HepG2 (cell line): ENCODE measurements around the gene PNO1. TPM values are rescaled to one million over a fixed set of nuclear protein-coding genes. Genes with fewer than 3 reads are reported as not detected.

Experiments used
- ATAC-seq: fragments of 200-7000 bp; cut with Tn5 transposase; 3 replicates; pipeline ENCODE4 v1.9.1; 2020; ENCODE audit warnings: mild to moderate bottlenecking, moderate library complexity
- BruUV-seq: library from RNA; stranded (reverse); fragments of 400-500 nt; replicated peaks from 2 replicates; lab custom pipeline; 2021; lab: Mats Ljungman, UMichigan
- CTCF ChIA-PET: fragments of 300-600 bp; formaldehyde crosslinking; extraction: SDS; loops from one replicate; lab custom pipeline; 2021; ENCODE audit warnings: low total read pairs, inconsistent platforms, low intra/inter-chr PET ratio; lab: Yijun Ruan, JAX
- POLR2A ChIA-PET: fragments of 350-600 bp; sonication (Branson Sonifier 250); formaldehyde crosslinking; loops from one replicate; lab custom pipeline; 2020; ENCODE audit warnings: antibody characterized with exemption, inconsistent platforms; lab: Yijun Ruan, JAX
- DNase-seq: peaks from one replicate; pipeline ENCODE4 v3.0.0-alpha.2; 2015; ENCODE audit warnings: low spot score
- FAIRE-seq: peaks from 3 replicates; lab custom pipeline; 2011; peaks lifted over from hg19 to GRCh38; lab: Jason Lieb, UNC
- H2AFZ ChIP-seq: one replicate; pipeline ENCODE4 v1.6.1; 2011; ENCODE audit warnings: low read length, inconsistent platforms
- H3K27ac ChIP-seq: fragments of 300-600 bp; 3 replicates; pipeline ENCODE4 v1.8.0; 2011; ENCODE audit warnings: mixed run types, mild to moderate bottlenecking, mixed read lengths, low read length, inconsistent platforms; ENCODE audit not compliant: insufficient read depth; ENCODE audit errors: extremely low read length
- H3K27me3 ChIP-seq, 2 experiments: fragments of 200-600 bp in 1 of 2; 2 replicates in 1 of 2; 3 replicates in 1 of 2; pipeline versions ENCODE4 v1.6.0 to v1.8.0; 2011; ENCODE audit warnings: low read length in 2 of 2, mild to moderate bottlenecking in 2 of 2, moderate library complexity in 2 of 2, inconsistent platforms in 1 of 2; ENCODE audit not compliant: insufficient read depth in 2 of 2, control insufficient read depth in 1 of 2
- H3K36me3 ChIP-seq, 2 experiments: fragments of 200-600 bp in 1 of 2; replicated peaks in 1 of 2; 2 replicates in 1 of 2; 3 replicates in 1 of 2; pipeline versions ENCODE4 v1.5.1 to v1.8.0; 2011; ENCODE audit warnings: low read length in 2 of 2, inconsistent platforms in 1 of 2; ENCODE audit not compliant: insufficient read depth in 2 of 2, control insufficient read depth in 1 of 2
- H3K4me1 ChIP-seq: 2 replicates; pipeline ENCODE4 v1.5.1; 2012; ENCODE audit warnings: low read length, inconsistent platforms; ENCODE audit not compliant: insufficient read depth
- H3K4me2 ChIP-seq: 2 replicates; pipeline ENCODE4 v1.6.0; 2011; ENCODE audit warnings: low read depth, low read length, inconsistent platforms
- H3K4me3 ChIP-seq, 3 experiments: fragments of 200-600 bp in 1 of 3; sonication (generic), shearing (Covaris generic) in 1 of 3; replicated peaks in 1 of 3; 2 replicates each; pipeline ENCODE4 v1.5.1; 2011 to 2016; ENCODE audit warnings: low read length in 3 of 3, inconsistent platforms in 2 of 3, low read depth in 2 of 3, mild to moderate bottlenecking in 2 of 3, control low read depth in 1 of 3, mixed read lengths in 1 of 3; ENCODE audit not compliant: insufficient read depth in 1 of 3
- H3K79me2 ChIP-seq: one replicate; pipeline ENCODE4 v1.6.1; 2011; ENCODE audit warnings: low read length, inconsistent platforms; ENCODE audit not compliant: insufficient read depth
- H3K9ac ChIP-seq: 2 replicates; pipeline ENCODE4 v1.6.0; 2011; ENCODE audit warnings: mild to moderate bottlenecking, low read depth, low read length, inconsistent platforms; ENCODE audit not compliant: insufficient read depth
- H3K9me3 ChIP-seq: 2 replicates; pipeline ENCODE4 v1.5.1; 2012; ENCODE audit warnings: mild to moderate bottlenecking, low read length
- H4K20me1 ChIP-seq: 2 replicates; pipeline ENCODE4 v1.6.0; 2011; ENCODE audit warnings: inconsistent platforms, mild to moderate bottlenecking, low read length, moderate library complexity; ENCODE audit not compliant: insufficient read depth
- KAT2B ChIP-seq: fragments of 150-350 bp; IDR thresholded peaks from 2 replicates; pipeline ENCODE4 v1.6.1; 2014; ENCODE audit warnings: low read depth, low read length, borderline replicate concordance
- RBM22 ChIP-seq: fragments of 200-400 bp; formaldehyde crosslinking; optimal IDR thresholded peaks from 2 replicates; pipeline ENCODE3; 2017; ENCODE audit warnings: mild to moderate bottlenecking, low read length, moderate library complexity
- REL ChIP-seq: sonication (generic); formaldehyde crosslinking; conservative IDR thresholded peaks from 2 replicates; pipeline ENCODE4 v1.8.0; 2022; ENCODE audit warnings: mild to moderate bottlenecking, missing genetic modification reagents, moderate library complexity
- XRCC5 ChIP-seq: fragments of 200-400 bp; formaldehyde crosslinking; optimal IDR thresholded peaks from 2 replicates; pipeline ENCODE3; 2017; ENCODE audit warnings: mild to moderate bottlenecking, low read length
- ZMYM3 ChIP-seq: sonication (generic); formaldehyde crosslinking; IDR thresholded peaks from 2 replicates; pipeline ENCODE4 v1.5.1; 2020; ENCODE audit warnings: mild to moderate bottlenecking, missing genetic modification reagents
- ZNF335 ChIP-seq: sonication (generic); formaldehyde crosslinking; IDR thresholded peaks from 2 replicates; pipeline ENCODE4 v1.4.0; 2020; ENCODE audit warnings: missing genetic modification reagents
- WGBS: methylation state at CpG from one replicate; pipeline ENCODE4 v1.1.6; 2017; ENCODE audit warnings: low lambda C conversion rate; 5-methylcytosine and 5-hydroxymethylcytosine counted together
- in situ Hi-C: cut with HindIII; loops from 2 replicates; pipeline ENCODE4 v1.10.0; 2017; ENCODE audit warnings: low pct_unique_long_range_greater_than_20kb; ENCODE audit not compliant: extremely low pct_ligation_motif_present
- intact Hi-C: fragments of 100-400 bp; cut with micrococcal nuclease; formaldehyde crosslinking; loops from one replicate; pipeline ENCODE4 v1.10.0; 2022; ENCODE audit not compliant: unreplicated experiment
- polyA plus RNA-seq, 8 experiments: library from polyadenylated mRNA; depleted of rRNA in 3 of 8; stranded (reverse) in 7 of 8; unstranded in 1 of 8; fragments of >200 nt; fragmentation: Illumina TruSeq in 4 of 8; extraction: Trizol in 4 of 8; gene quantifications; 2 replicates each; pipeline versions ENCODE4 v1.2.1 to v1.2.3, GENCODE V29; 2011 to 2016; ENCODE audit warnings: low read depth in 4 of 8, missing spikeins in 1 of 8, mixed read lengths in 1 of 8; ENCODE audit not compliant: insufficient read depth in 1 of 8
- total RNA-seq, 5 experiments: library from RNA; depleted of rRNA; stranded (reverse); fragments of >200 nt; fragmentation: Illumina TruSeq; extraction: Trizol; gene quantifications; 2 replicates each; pipeline ENCODE4 v1.2.3, GENCODE V29; 2016; ENCODE audit warnings: low read depth in 1 of 5

Gene PNO1
- total and polyA plus RNA-seq, 2 of the 13 experiments (the other 11 are each of a cell fraction or from before 2014, with no cell fraction given), result 12.8 to 48.5 TPM

- no peak overlapping the region for H3K27ac ChIP-seq
- no peak overlapping the region for H3K4me2 ChIP-seq
- H3K36me3 ChIP-seq, result peaks cover 0 to 3% of the 10 kb centered on the region in 2 experiments; a peak in 1 of 5 replicates
- H3K9ac ChIP-seq, result no peak overlapping the region
- DNase-seq (no peak), FAIRE-seq (no peak), ATAC-seq (no peak)
- peaks cover 7% of the 10 kb centered on the region for H3K4me1 ChIP-seq
- peak; percentile 64 for TF ChIP-seq RBM22
- TF ChIP-seq REL, result no peak
- TF ChIP-seq KAT2B, result no peak
- H2AFZ ChIP-seq, result no peak overlapping the region
- intact Hi-C loops (no loop called here), in situ Hi-C loops (no loop called here)
- H3K79me2 ChIP-seq, result peaks cover 71% of the 10 kb centered on the region
- no peaks in the 10 kb centered on the region for H3K9me3 ChIP-seq
- H4K20me1 ChIP-seq, result peaks cover 9% of the 10 kb centered on the region
- ChIA-PET POLR2A (no interaction called here), CTCF (no interaction called here)
- no peak overlapping the region for H3K4me3 ChIP-seq
- 95% methylated on average over 4 of the region's 4 CpGs for WGBS
- BruUV-seq, result TSS peak; percentile 6
- H3K27me3 ChIP-seq, result no peaks in the 10 kb centered on the region
These were observed 42.6 kb downstream of the PNO1 start for GRCh38 chr2:68200157-68200787.

GRCh38 chr2:68203587-68203986 lies 45.9 kb downstream of the PNO1 start:
- ATAC-seq (no peak), FAIRE-seq (no peak), DNase-seq (no peak)
- Histone ChIP-seq H3K4me2 (no peak overlapping the region), H3K9ac (no peak overlapping the region), H3K9me3 (no peaks in the 10 kb centered on the region), H3K79me2 (peaks cover 73% of the 10 kb centered on the region), H3K27ac (no peak overlapping the region), H3K27me3 (no peaks in the 10 kb centered on the region), H4K20me1 (peaks cover 4% of the 10 kb centered on the region; the same call in 1 of the 2 replicates), H3K4me3 (no peak overlapping the region), H3K4me1 (no peaks in the 10 kb centered on the region), H2AFZ (no peak overlapping the region), H3K36me3 (peaks cover 0 to 7% of the 10 kb centered on the region in 2 experiments; a peak in 1 of 5 replicates)
- intact Hi-C loops, result no loop called here
- in situ Hi-C loops, result no loop called here
- BruUV-seq, result no TSS peak
- 95% methylated on average over 3 of the region's 3 CpGs for WGBS
- ChIA-PET POLR2A (no interaction called here), CTCF (no interaction called here)
- TF ChIP-seq ZNF335, result no peak
- no peak for TF ChIP-seq ZMYM3 (CRISPR knock-in tag)
- TF ChIP-seq XRCC5, result no peak
